ENCODE measurements around the gene LMOD3.

LMOD3 gene

DNA sequence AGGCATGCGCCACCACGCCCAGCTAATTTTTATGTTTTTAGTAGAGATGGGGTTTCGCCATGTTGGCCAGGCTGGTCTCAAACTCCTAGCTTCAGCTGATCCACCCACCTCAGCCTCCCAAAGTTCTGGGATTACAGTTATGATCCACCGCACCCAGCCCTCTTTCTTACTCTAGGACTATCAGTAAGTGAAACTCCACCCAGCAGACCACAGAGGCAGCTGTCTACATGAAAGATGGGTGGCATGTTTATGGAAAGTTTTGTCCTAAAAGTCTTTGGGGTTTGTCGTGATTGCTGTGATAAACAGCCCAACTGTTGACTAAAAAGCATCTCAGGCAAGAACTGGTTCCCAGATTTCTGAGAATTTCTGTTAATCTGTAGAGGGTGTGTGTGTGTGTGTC lies 26.8 kb downstream of the LMOD3 start:
- TF ChIP-seq, protein P1, sequence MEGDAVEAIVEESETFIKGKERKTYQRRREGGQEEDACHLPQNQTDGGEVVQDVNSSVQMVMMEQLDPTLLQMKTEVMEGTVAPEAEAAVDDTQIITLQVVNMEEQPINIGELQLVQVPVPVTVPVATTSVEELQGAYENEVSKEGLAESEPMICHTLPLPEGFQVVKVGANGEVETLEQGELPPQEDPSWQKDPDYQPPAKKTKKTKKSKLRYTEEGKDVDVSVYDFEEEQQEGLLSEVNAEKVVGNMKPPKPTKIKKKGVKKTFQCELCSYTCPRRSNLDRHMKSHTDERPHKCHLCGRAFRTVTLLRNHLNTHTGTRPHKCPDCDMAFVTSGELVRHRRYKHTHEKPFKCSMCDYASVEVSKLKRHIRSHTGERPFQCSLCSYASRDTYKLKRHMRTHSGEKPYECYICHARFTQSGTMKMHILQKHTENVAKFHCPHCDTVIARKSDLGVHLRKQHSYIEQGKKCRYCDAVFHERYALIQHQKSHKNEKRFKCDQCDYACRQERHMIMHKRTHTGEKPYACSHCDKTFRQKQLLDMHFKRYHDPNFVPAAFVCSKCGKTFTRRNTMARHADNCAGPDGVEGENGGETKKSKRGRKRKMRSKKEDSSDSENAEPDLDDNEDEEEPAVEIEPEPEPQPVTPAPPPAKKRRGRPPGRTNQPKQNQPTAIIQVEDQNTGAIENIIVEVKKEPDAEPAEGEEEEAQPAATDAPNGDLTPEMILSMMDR (IDR thresholded peaks at IDR 0.05) = no peak

DNA sequence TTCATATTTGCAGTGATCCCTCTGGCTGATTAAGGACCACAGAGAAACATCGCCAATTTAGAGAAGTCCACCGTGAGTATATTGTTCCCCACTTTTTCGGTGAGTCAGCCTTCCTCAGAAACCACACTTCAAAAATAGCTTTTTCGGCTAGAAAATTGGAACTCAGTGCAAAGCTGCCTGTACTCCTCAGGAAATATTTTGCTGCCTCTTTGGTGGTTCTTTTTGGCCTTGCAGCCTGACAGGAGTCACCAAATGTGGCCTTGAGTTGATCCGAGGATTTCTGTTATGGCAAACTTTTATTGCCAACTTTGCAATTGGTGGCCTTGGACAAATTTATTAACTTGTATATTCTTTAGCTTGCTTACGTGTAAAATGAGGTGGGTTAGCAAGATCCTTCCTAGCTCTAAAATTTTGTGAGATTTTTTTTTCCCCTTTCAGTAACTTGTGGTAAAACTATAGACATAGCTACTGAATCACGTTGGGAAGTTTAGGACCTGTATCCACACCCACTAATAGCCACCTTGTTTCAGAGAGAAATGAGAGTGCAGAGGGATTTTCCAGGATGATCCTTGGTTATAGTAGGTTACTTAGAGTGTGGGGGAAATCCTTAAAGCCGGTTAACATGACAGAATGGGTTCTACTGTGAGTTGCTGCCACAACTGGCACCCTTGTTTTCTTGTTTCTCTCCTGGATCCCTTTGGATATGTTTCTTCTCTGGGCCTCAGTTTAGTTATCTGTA lies 27.8 kb downstream of the LMOD3 start:
- TF ChIP-seq, protein P1 (IDR thresholded peaks at IDR 0.05) = no peak
- Histone ChIP-seq H3K4me3 (ENCODE audit: low read depth in 1 of 2, low read length in 1 of 2) (peak overlapping the region in 1 of 2 experiments; percentile 26), H3K9me3 (no peaks in the 10 kb centered on the region), H3K27ac (peak overlapping the region; percentile 89), H3K36me3 (peaks cover 7% of the 10 kb centered on the region), H3K27me3 (no peaks in the 10 kb centered on the region), H3K4me1 (ENCODE audit: control insufficient read depth in 1 of 2, insufficient read depth in 1 of 2, low read depth in 1 of 2, low read length in 1 of 2) (peaks cover 51 to 52% of the 10 kb centered on the region in 2 experiments)

More for the DNA sequence above, 26.8 kb downstream of the LMOD3 start:
- H3K27me3 ChIP-seq = no peaks in the 10 kb centered on the region
- peak overlapping the region; percentile 54 for H3K27ac ChIP-seq
- H3K4me1 ChIP-seq (ENCODE audit: control insufficient read depth in 1 of 2, insufficient read depth in 1 of 2, low read depth in 1 of 2, low read length in 1 of 2) = peaks cover 44 to 49% of the 10 kb centered on the region in 2 experiments
- no peaks in the 10 kb centered on the region for H3K9me3 ChIP-seq
- no peak overlapping the region for H3K4me3 ChIP-seq (ENCODE audit: low read depth in 1 of 2, low read length in 1 of 2)
- H3K36me3 ChIP-seq = peaks cover 7% of the 10 kb centered on the region

DNA sequence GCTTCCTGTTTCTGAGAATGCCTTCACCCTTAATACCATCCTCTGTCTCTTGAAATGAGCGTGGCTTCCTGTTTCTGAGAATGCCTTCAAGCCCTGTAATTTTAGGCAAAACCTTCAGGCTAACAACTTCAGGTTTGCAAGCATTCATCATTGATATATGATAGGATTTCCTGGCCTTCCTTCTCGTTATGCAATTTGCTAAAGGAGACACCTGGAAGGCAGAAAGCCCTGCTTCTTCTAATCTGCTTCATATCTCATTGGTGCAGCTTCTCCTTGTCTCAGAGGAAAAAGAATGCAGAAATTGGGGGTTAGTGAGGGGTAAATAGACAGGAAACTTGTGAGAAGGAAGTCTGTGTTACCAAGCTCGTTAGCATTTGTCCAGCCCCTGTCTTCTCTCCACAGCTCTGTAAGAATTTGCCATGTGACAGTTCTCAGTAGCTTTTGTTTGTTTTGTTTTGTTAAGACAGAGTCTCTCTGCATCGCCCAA lies 30.3 kb downstream of the LMOD3 start:
- TF ChIP-seq, protein P1 (IDR thresholded peaks at IDR 0.05) = no peak
- Histone ChIP-seq H3K27ac (peak overlapping the region; percentile 89), H3K4me1 (ENCODE audit: control insufficient read depth in 1 of 2, insufficient read depth in 1 of 2, low read depth in 1 of 2, low read length in 1 of 2) (peaks cover 67 to 77% of the 10 kb centered on the region in 2 experiments), H3K4me3 (ENCODE audit: low read depth in 1 of 2, low read length in 1 of 2) (peak overlapping the region; percentile 31 to 46), H3K9me3 (no peaks in the 10 kb centered on the region), H3K36me3 (peaks cover 4% of the 10 kb centered on the region), H3K27me3 (no peaks in the 10 kb centered on the region)

DNA sequence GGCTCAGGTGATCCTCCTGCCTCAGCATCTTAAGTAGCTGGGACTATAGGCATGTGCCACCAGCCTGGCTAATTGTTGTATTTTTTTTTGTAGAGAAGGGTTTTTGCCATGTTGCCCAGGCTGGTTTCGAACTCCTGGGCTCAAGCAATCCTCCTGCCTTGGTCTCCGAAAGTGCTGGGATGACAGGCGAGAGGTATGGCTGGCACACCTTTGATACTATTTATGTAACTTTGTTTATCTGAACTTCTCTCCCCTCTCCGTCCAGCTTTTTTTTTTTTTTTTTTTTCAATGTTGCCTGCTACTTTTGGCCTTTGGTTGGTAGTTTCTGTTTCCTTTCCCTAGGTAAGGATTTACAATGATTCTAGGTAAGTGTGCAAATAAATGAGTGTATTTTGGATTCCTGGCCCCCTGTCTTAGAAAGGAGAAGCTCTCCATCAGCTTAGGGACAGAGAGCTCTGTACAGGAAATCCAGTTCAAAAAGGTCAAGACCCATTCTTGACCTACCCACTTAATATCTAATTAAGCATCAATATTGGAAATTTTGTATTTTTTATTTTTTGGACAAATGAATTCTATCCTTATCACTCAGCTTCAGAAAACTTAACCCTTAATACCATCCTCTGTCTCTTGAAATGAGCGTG lies 30.9 kb downstream of the LMOD3 start:
- Histone ChIP-seq H3K36me3 (peaks cover 4% of the 10 kb centered on the region), H3K4me1 (ENCODE audit: control insufficient read depth in 1 of 2, insufficient read depth in 1 of 2, low read depth in 1 of 2, low read length in 1 of 2) (peaks cover 73 to 83% of the 10 kb centered on the region in 2 experiments), H3K4me3 (ENCODE audit: low read depth in 1 of 2, low read length in 1 of 2) (peak overlapping the region; percentile 31 to 46), H3K9me3 (no peaks in the 10 kb centered on the region), H3K27ac (peak overlapping the region; percentile 89), H3K27me3 (no peaks in the 10 kb centered on the region)
- TF ChIP-seq, protein P1 (IDR thresholded peaks at IDR 0.05) = no peak

DNA sequence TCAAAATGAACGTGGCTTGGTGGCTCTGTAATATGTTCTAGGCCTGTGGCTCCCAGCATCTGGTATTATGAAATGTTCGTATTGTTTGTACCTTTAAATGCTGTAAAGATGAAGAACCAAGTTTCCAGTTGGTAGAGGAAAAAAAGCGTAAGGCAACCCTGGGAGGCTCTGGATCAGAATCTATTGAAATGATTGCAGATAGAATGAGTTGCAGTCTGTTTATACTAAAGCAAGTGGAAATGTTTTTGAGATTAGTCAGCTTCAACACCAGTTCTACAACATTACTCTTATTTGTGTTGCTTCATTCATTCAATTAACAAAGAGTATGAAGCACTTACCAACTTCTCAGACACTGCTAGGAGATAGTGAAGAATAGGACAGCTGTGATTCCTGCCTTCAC lies 32.4 kb downstream of the LMOD3 start:
- Histone ChIP-seq H3K4me3 (ENCODE audit: low read depth in 1 of 2, low read length in 1 of 2) (no peak overlapping the region), H3K27me3 (no peaks in the 10 kb centered on the region), H3K27ac (peak overlapping the region; percentile 89), H3K36me3 (no peaks in the 10 kb centered on the region), H3K4me1 (ENCODE audit: control insufficient read depth in 1 of 2, insufficient read depth in 1 of 2, low read depth in 1 of 2, low read length in 1 of 2) (peaks cover 81 to 89% of the 10 kb centered on the region in 2 experiments), H3K9me3 (no peaks in the 10 kb centered on the region)
- TF ChIP-seq, protein P1 (IDR thresholded peaks at IDR 0.05) = no peak

Data from neutrophil (primary cell).